Skin of body (tissue), 2 donors: ENCODE results near the gene CREG1. TPM values are rescaled to one million over a fixed set of nuclear protein-coding genes. Genes with fewer than 3 reads are reported as not detected.
A peak's percentile ranks its signal among the peaks of the same experiment; 100 is the strongest.

ENCODE experiments used
- DNase-seq: peaks from one replicate; lab custom pipeline; 2025; lab: John Stamatoyannopoulos, UW
- total RNA-seq: library from RNA; depleted of rRNA; stranded (reverse); fragments of >200 nt; gene quantifications from one replicate; pipeline ENCODE4 v1.2.3, GENCODE V29; 2014

The CREG1 gene
- total RNA-seq, 1 donor from 2014 or later = 76.8 TPM

GRCh38 chr1:167532964-167533824 is 20.4 kb downstream of the CREG1 start:
- DNase-seq = no peak

GRCh38 chr1:167532375-167532774 is 21.2 kb downstream of the CREG1 start:
- no peak for DNase-seq

- DNase-seq = peak; percentile 56
These were observed 23.6 kb downstream of the CREG1 start for GRCh38 chr1:167529829-167530474.

- DNase-seq = no peak
These were observed 25.4 kb downstream of the CREG1 start for GRCh38 chr1:167528057-167528728.

GRCh38 chr1:167526667-167527383 is 26.7 kb downstream of the CREG1 start:
- no peak for DNase-seq

GRCh38 chr1:167524651-167525050 is 28.9 kb downstream of the CREG1 start:
- DNase-seq = no peak

- DNase-seq = no peak
These were observed 31.3 kb downstream of the CREG1 start for GRCh38 chr1:167522246-167522645.

- no peak for DNase-seq
These were observed 32.8 kb downstream of the CREG1 start for GRCh38 chr1:167520711-167521206.

GRCh38 chr1:167518331-167518700 is 35.2 kb downstream of the CREG1 start, which contains the start of gene CD247:
TSS of gene CD247 (minus strand) at chr1:167518529. CDS start at chr1:167518465, 64 bp downstream.
- DNase-seq = no peak

GRCh38 chr1:167517535-167518330 is 35.8 kb downstream of the CREG1 start:
- no peak for DNase-seq

GRCh38 chr1:167516404-167517388 is 36.9 kb downstream of the CREG1 start:
- no peak for DNase-seq

- DNase-seq = no peak
These were observed 37.7 kb downstream of the CREG1 start for GRCh38 chr1:167515893-167516321.

GRCh38 chr1:167515461-167515860 is 38.1 kb downstream of the CREG1 start:
- DNase-seq = no peak

GRCh38 chr1:167514288-167514687 is 39.3 kb downstream of the CREG1 start:
- DNase-seq = no peak

GRCh38 chr1:167512046-167512654 is 41.4 kb downstream of the CREG1 start:
- no peak for DNase-seq

GRCh38 chr1:167511374-167511986 is 42.1 kb downstream of the CREG1 start:
- DNase-seq = no peak

GRCh38 chr1:167510881-167511280 is 42.7 kb downstream of the CREG1 start:
- no peak for DNase-seq

GRCh38 chr1:167510244-167510643 is 43.3 kb downstream of the CREG1 start:
- DNase-seq = no peak
